Astrocyte (in vitro differentiated cells and primary cell): ENCODE measurements around the gene ANKIB1. TPM values are rescaled to one million over a fixed set of nuclear protein-coding genes. Genes with fewer than 3 reads are reported as not detected.

Experiments
- DNase-seq: peaks from one replicate; pipeline ENCODE4 v3.0.0-alpha.2; 2010; ENCODE audit warnings: low read depth
- FAIRE-seq: peaks from 2 replicates; lab custom pipeline; 2011; peaks lifted over from hg19 to GRCh38; lab: Jason Lieb, UNC
- H2AFZ ChIP-seq: 2 replicates; pipeline ENCODE4 v1.6.0; 2012; ENCODE audit warnings: low read depth, low read length, inconsistent platforms
- H3K27ac ChIP-seq: 2 replicates; pipeline ENCODE4 v1.5.1; 2011; ENCODE audit warnings: low read depth, low read length, inconsistent platforms
- H3K27me3 ChIP-seq: 2 replicates; pipeline ENCODE4 v1.6.0; 2011; ENCODE audit warnings: low read length, inconsistent platforms; ENCODE audit not compliant: insufficient read depth
- H3K36me3 ChIP-seq: 2 replicates; pipeline ENCODE4 v1.5.1; 2011; ENCODE audit warnings: low read length, inconsistent platforms; ENCODE audit not compliant: insufficient read depth
- H3K4me1 ChIP-seq: 2 replicates; pipeline ENCODE4 v1.5.1; 2011; ENCODE audit warnings: low read length, inconsistent platforms; ENCODE audit not compliant: insufficient read depth
- H3K4me2 ChIP-seq: 2 replicates; pipeline ENCODE4 v1.6.0; 2012; ENCODE audit warnings: low read length, inconsistent platforms
- H3K4me3 ChIP-seq: 2 replicates; pipeline ENCODE4 v1.5.1; 2011; ENCODE audit warnings: low read depth, mild to moderate bottlenecking, low read length, inconsistent platforms; ENCODE audit not compliant: insufficient read depth
- H3K79me2 ChIP-seq: 2 replicates; pipeline ENCODE4 v1.6.0; 2012; ENCODE audit warnings: mild to moderate bottlenecking, low read length, inconsistent platforms; ENCODE audit not compliant: insufficient read depth
- H3K9ac ChIP-seq: 2 replicates; pipeline ENCODE4 v1.6.0; 2012; ENCODE audit warnings: mild to moderate bottlenecking, low read length, inconsistent platforms
- H3K9me3 ChIP-seq: 2 replicates; pipeline ENCODE4 v1.5.1; 2012; ENCODE audit warnings: low read depth, mild to moderate bottlenecking, low read length, inconsistent platforms; ENCODE audit not compliant: insufficient read depth
- H4K20me1 ChIP-seq: 2 replicates; pipeline ENCODE4 v1.6.0; 2012; ENCODE audit warnings: low read length, inconsistent platforms; ENCODE audit not compliant: insufficient read depth
- H3K27ac Mint-ChIP-seq: one replicate; pipeline ENCODE4 v1.8.0; 2021; ENCODE audit warnings: mild to moderate bottlenecking, mixed read lengths; ENCODE audit not compliant: unreplicated experiment
- H3K27me3 Mint-ChIP-seq: one replicate; pipeline ENCODE4 v1.8.0; 2021; ENCODE audit warnings: low read depth, mixed read lengths; ENCODE audit not compliant: unreplicated experiment
- H3K36me3 Mint-ChIP-seq: one replicate; pipeline ENCODE4 v1.8.0; 2021; ENCODE audit warnings: low read depth, mixed read lengths; ENCODE audit not compliant: unreplicated experiment
- H3K4me1 Mint-ChIP-seq: one replicate; pipeline ENCODE4 v1.8.0; 2021; ENCODE audit warnings: low read depth, mixed read lengths; ENCODE audit not compliant: unreplicated experiment
- H3K4me3 Mint-ChIP-seq: one replicate; pipeline ENCODE4 v1.8.0; 2021; ENCODE audit warnings: mild to moderate bottlenecking, moderate library complexity, mixed read lengths; ENCODE audit not compliant: unreplicated experiment
- H3K9me3 Mint-ChIP-seq: one replicate; pipeline ENCODE4 v1.8.0; 2021; ENCODE audit warnings: mild to moderate bottlenecking, mixed read lengths; ENCODE audit not compliant: unreplicated experiment
- CTCF ChIP-seq: IDR thresholded peaks from 2 replicates; pipeline ENCODE4 v1.5.1; 2011; ENCODE audit warnings: low read depth, mild to moderate bottlenecking, inconsistent platforms, low read length, moderate library complexity; ENCODE audit not compliant: insufficient read depth
- EZH2 ChIP-seq: IDR thresholded peaks from 2 replicates; pipeline ENCODE4 v1.6.1; 2012; ENCODE audit warnings: mild to moderate bottlenecking, low read length, inconsistent platforms; ENCODE audit not compliant: insufficient read depth
- total RNA-seq: library from RNA; stranded (reverse); gene quantifications from 2 replicates; pipeline ENCODE4 v1.2.1, GENCODE V29; 2021

The ANKIB1 gene
- total RNA-seq, 1 donor from 2014 or later: 83.3 TPM

GRCh38 chr7:92306153-92306552, 60.4 kb downstream of the ANKIB1 start:
- Histone ChIP-seq H3K27me3 (no peaks in the 10 kb centered on the region), H3K4me2 (no peak overlapping the region), H4K20me1 (peaks cover 3% of the 10 kb centered on the region), H3K36me3 (no peaks in the 10 kb centered on the region), H3K9ac (no peak overlapping the region), H3K27ac (no peak overlapping the region), H3K4me3 (no peak overlapping the region), H3K9me3 (no peaks in the 10 kb centered on the region), H3K4me1 (no peaks in the 10 kb centered on the region), H3K79me2 (no peaks in the 10 kb centered on the region), H2AFZ (no peak overlapping the region)
- Mint-ChIP-seq H3K36me3 (peaks cover 9% of the 10 kb centered on the region), H3K4me3 (no peak overlapping the region), H3K27ac (peak overlapping the region; percentile 15), H3K4me1 (peaks cover 12% of the 10 kb centered on the region), H3K27me3 (no peaks in the 10 kb centered on the region), H3K9me3 (no peaks in the 10 kb centered on the region)
- peak; percentile 5 for DNase-seq
- no peak for FAIRE-seq
- TF ChIP-seq CTCF: no peak
- no peak for TF ChIP-seq EZH2

DNA sequence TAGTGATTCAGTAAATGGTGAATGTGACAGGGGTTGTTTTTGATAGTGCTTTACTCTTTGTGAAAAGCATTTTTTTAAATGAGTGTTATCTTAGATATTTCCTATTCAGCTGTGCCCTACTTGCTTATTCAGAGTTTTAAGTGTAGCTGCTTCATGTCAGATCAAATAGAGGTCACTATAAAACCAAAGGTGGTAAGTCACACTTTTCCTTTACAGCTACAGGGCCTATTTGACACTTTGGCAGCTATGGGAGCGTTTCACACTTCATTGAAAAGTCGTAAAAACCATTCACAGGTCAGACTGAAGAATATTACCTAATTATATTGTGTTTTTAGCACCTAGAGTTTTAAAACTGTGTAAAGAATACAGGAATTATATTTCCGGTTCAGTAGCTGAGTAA, 67.3 kb downstream of the ANKIB1 start:
- FAIRE-seq (no peak), DNase-seq (no peak)
- no peak for TF ChIP-seq EZH2
- no peak for TF ChIP-seq CTCF
- no peak overlapping the region for H3K4me3 ChIP-seq
- H3K27me3 ChIP-seq: no peaks in the 10 kb centered on the region
- H3K36me3 Mint-ChIP-seq: peaks cover 4% of the 10 kb centered on the region
- H3K9me3 ChIP-seq: no peaks in the 10 kb centered on the region
- H3K4me1 ChIP-seq: no peaks in the 10 kb centered on the region
- no peak overlapping the region for H3K4me3 Mint-ChIP-seq
- no peak overlapping the region for H2AFZ ChIP-seq
- no peak overlapping the region for H3K4me2 ChIP-seq
- no peaks in the 10 kb centered on the region for H3K9me3 Mint-ChIP-seq
- H3K27me3 Mint-ChIP-seq: no peaks in the 10 kb centered on the region
- H4K20me1 ChIP-seq: no peaks in the 10 kb centered on the region
- no peak overlapping the region for H3K27ac Mint-ChIP-seq
- H3K27ac ChIP-seq: no peak overlapping the region
- H3K36me3 ChIP-seq: no peaks in the 10 kb centered on the region
- H3K9ac ChIP-seq: no peak overlapping the region
- H3K4me1 Mint-ChIP-seq: no peaks in the 10 kb centered on the region
- H3K79me2 ChIP-seq: no peaks in the 10 kb centered on the region

DNA sequence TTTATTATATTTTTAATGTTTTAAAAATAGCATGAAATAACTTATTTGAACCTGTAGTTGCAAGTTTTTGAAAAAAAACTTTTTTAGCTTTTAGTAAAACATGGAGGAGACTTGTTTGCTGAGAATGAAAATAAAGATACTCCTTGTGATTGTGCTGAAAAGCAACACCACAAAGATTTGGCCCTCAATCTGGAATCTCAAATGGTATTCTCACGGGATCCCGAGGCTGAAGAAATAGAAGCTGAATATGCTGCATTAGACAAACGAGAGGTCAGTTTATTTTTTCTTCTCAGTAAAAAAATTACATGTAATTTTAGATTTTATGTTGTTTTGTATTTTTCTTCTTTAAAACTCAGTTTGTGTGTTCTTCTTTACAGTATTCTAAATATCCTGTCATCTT, 73.5 kb downstream of the ANKIB1 start:
- no peak for TF ChIP-seq EZH2
- no peak for TF ChIP-seq CTCF
- H3K36me3 Mint-ChIP-seq: peaks cover 2% of the 10 kb centered on the region
- Histone ChIP-seq H3K27ac (no peak overlapping the region), H3K4me2 (no peak overlapping the region), H3K9me3 (no peaks in the 10 kb centered on the region), H4K20me1 (no peaks in the 10 kb centered on the region), H3K36me3 (peaks cover 8% of the 10 kb centered on the region), H3K79me2 (no peaks in the 10 kb centered on the region), H2AFZ (no peak overlapping the region), H3K9ac (no peak overlapping the region), H3K4me3 (no peak overlapping the region), H3K27me3 (no peaks in the 10 kb centered on the region), H3K4me1 (no peaks in the 10 kb centered on the region)
- no peak for FAIRE-seq
- no peaks in the 10 kb centered on the region for H3K9me3 Mint-ChIP-seq
- no peaks in the 10 kb centered on the region for H3K4me1 Mint-ChIP-seq
- H3K27ac Mint-ChIP-seq: no peak overlapping the region
- H3K27me3 Mint-ChIP-seq: no peaks in the 10 kb centered on the region
- no peak overlapping the region for H3K4me3 Mint-ChIP-seq
- no peak for DNase-seq
